DND-41 (cell line): ENCODE results near the gene NPIPA5.
"Not testable (repeated sequence)": the region's sequence is repeated elsewhere in the genome, so short reads cannot be mapped to it uniquely, and the experiment has no call there.

Experiments used
- EZH2 ChIP-seq: IDR thresholded peaks from 3 replicates; pipeline ENCODE4 v1.6.1; 2012; ENCODE audit warnings: borderline replicate concordance, low read depth, mild to moderate bottlenecking, moderate library complexity, low read length, inconsistent platforms; ENCODE audit not compliant: severe bottlenecking
- TF ChIP-seq, protein P1 (sequence below): IDR thresholded peaks from 2 replicates; pipeline ENCODE4 v1.5.1; 2012; ENCODE audit warnings: borderline replicate concordance, low read length, moderate library complexity, mild to moderate bottlenecking; ENCODE audit not compliant: poor library complexity, severe bottlenecking; ENCODE audit errors: extremely low read depth

- TF ChIP-seq, protein P1, sequence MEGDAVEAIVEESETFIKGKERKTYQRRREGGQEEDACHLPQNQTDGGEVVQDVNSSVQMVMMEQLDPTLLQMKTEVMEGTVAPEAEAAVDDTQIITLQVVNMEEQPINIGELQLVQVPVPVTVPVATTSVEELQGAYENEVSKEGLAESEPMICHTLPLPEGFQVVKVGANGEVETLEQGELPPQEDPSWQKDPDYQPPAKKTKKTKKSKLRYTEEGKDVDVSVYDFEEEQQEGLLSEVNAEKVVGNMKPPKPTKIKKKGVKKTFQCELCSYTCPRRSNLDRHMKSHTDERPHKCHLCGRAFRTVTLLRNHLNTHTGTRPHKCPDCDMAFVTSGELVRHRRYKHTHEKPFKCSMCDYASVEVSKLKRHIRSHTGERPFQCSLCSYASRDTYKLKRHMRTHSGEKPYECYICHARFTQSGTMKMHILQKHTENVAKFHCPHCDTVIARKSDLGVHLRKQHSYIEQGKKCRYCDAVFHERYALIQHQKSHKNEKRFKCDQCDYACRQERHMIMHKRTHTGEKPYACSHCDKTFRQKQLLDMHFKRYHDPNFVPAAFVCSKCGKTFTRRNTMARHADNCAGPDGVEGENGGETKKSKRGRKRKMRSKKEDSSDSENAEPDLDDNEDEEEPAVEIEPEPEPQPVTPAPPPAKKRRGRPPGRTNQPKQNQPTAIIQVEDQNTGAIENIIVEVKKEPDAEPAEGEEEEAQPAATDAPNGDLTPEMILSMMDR: not testable (repeated sequence)
- TF ChIP-seq EZH2: not testable (repeated sequence)
Measured at GRCh38 chr16:15351745-15352144, 26.3 kb downstream of the NPIPA5 start.
